Measurements from ENCODE around the gene TIMM44.

TIMM44 gene

DNA sequence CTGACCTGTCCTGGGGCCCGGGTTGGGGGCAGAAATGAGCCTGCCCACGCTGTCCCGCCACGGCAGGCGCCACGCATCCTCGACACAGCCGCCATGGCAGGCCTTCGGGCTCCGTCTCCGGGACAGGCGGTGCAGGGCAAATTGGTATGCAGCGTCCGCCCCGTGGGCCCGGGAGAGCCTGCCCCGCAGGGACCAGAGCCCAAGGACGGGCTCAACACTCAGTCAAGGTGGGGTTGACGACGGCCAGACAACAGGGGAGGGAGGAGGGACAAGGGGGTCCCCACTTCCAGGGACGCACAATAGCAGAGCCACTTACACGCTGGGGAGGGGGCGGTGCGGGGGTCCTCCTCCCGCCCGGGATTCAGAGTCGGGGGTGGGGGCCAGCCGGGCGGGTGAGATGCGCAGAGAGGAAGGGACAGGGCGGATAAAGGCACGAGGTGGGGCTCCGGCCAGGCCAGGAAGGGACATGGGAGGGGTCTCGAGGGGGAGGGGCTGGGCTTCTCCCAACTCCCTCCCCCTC, 18.8 kb downstream of the TIMM44 start:
- POLR2A ChIA-PET (ENCODE audit: low non-redundant PET): no interaction called here
- TF ChIP-seq, protein P1, sequence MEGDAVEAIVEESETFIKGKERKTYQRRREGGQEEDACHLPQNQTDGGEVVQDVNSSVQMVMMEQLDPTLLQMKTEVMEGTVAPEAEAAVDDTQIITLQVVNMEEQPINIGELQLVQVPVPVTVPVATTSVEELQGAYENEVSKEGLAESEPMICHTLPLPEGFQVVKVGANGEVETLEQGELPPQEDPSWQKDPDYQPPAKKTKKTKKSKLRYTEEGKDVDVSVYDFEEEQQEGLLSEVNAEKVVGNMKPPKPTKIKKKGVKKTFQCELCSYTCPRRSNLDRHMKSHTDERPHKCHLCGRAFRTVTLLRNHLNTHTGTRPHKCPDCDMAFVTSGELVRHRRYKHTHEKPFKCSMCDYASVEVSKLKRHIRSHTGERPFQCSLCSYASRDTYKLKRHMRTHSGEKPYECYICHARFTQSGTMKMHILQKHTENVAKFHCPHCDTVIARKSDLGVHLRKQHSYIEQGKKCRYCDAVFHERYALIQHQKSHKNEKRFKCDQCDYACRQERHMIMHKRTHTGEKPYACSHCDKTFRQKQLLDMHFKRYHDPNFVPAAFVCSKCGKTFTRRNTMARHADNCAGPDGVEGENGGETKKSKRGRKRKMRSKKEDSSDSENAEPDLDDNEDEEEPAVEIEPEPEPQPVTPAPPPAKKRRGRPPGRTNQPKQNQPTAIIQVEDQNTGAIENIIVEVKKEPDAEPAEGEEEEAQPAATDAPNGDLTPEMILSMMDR (conservative IDR thresholded peaks at IDR 0.05; ENCODE audit: low read depth): no peak
- DNase-seq (ENCODE audit: low spot score): no peak
- no peak overlapping the region; the same call in 1 of the 2 replicates for H3K27ac ChIP-seq
- CTCF ChIA-PET: interaction anchor here (0.6 kb wide), 1 partner anchor 161 kb away, joined by 5 read pairs; no protein-coding TSS in a partner anchor

DNA sequence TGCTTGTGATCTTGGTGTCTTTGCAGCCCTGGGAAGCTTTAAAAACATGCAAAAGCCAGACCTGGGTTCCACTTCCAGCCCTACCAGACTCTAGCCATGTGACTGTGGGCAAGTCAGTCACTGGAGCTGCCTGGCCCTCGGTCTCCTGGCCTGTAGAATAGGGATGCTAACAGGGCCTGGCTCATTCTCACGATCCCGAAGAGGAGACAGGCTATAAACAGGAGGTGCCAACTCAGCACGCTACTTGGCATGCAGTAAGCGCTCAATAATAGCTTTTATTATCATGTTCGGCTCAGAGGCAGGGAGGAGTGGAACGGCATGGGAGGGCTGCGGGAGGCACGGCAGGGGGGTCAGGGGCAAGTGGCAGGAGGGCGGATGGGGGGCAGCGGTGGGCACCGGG, 19.2 kb downstream of the TIMM44 start:
- no peak for DNase-seq (ENCODE audit: low spot score)
- TF ChIP-seq, protein P1 (conservative IDR thresholded peaks at IDR 0.05; ENCODE audit: low read depth): no peak
- ChIA-PET POLR2A (ENCODE audit: low non-redundant PET) (no interaction called here), CTCF (interaction anchor here (0.6 kb wide), 2 partner anchors 71 to 161 kb away, joined by 3 to 5 read pairs; no protein-coding TSS in a partner anchor)
- H3K27ac ChIP-seq: peak overlapping the region; percentile 42

DNA sequence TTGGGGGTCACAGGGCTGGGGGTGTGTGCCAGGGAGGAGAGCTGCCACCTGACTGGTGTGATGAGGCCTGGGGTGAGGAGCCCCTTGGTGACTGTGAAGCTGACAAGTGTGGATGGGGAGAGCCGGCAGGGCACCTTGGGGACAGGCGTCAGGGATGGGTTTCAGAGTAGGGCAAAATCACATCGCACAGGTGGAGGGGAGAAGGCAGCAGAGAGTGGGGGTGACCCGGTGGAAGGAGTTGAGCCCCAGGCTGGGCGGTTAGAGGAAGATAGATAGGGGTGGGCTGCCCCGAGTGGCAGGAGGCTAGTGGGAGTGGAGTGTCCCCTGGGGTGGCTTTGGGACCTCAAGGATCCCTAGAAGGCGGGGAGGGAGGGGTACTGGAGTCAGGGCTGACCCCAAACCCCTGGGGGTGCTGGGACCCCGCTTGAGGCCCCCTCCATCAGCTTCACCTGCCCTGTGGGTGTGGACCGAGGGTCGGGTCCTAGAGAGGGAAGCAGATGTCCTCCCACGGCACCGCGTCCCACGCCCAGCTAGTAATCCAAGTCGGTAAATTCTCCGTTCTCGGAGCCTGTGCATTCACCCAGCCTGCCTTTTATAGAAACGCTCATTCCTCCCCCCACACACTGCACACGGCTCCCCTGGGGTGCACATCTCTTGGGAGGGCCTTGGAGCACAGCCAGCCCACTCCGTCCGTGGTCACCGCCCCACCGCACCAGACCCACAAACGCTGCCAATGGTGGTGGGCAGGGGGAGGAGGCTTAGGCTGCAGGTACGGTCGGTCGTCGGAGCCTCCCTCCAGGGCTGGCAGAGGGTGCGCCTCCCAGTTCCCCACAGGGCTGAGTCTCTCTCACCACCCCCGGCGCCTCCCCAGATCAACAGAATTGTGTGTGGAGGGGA, 19.9 kb downstream of the TIMM44 start:
- peak overlapping the region; percentile 42 for H3K27ac ChIP-seq
- CTCF ChIA-PET: interaction anchor here (0.6 kb wide), 2 partner anchors 37 to 70 kb away, joined by 3 read pairs; no protein-coding TSS in a partner anchor
- TF ChIP-seq, protein P1 (conservative IDR thresholded peaks at IDR 0.05; ENCODE audit: low read depth): no peak
- POLR2A ChIA-PET (ENCODE audit: low non-redundant PET): no interaction called here
- no peak for DNase-seq (ENCODE audit: low spot score)

DNA sequence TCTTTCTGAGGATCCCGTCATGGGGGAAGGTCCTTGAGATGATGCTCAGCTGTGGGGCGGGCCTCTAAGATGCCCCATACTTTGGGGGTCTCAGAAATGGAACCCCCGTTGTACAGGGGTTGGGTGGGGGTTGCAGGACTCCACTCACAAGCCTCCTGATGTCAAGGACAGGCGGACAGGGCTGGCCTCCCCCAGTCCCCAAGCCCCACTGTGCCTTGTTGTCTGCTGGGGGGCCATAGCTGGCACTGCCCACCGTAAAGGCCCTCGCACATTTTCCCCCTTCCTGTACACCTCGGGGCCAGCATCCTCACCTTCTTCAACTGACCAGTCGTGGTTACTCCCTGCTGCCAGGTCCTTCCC, 20.6 kb downstream of the TIMM44 start:
- ChIA-PET POLR2A (ENCODE audit: low non-redundant PET) (no interaction called here), CTCF (interaction anchor here (0.6 kb wide), 1 partner anchor 36 kb away, joined by 3 read pairs; no protein-coding TSS in a partner anchor)

DNA sequence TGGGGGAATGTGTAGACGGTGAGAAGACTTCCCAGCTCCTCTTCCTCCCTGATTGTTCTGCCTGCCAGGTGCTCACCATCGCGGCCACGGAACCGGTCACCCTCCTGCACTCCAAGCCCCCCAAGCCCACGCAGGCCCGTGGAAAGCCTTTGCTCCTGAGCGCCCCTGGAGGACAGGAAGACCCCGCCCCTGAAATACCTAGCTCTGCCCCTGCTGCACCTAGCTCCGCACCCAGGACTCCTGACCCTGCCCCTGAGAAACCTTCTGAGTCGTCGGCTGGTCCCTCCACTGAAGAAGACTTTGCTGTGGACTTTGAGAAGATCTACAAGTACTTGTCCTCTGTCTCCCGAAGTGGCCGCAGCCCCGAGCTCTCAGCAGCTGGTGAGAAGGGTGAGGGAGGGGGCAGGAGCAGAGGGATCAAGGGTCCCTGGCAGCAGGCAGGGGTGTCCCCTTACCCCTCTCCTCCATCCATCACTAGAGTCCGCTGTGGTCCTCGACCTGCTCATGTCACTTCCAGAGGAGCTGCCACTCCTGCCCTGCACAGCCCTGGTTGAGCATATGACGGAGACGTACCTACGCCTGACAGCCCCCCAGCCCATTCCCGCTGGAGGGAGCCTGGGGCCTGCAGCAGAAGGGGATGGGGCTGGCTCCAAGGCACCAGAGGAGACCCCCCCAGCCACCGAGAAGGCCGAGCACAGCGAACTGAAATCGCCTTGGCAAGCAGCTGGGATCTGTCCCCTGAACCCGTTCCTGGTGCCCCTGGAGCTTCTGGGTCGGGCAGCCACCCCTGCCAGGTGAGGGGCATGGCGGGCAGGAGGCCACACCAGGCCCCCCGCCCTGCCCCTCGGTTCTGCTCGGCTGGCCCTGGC, 21.3 kb downstream of the TIMM44 start:
- ChIA-PET CTCF (interaction anchor here (0.5 to 1.0 kb wide), 2 partner anchors 8 to 53 kb away, joined by 3 to 4 read pairs; no protein-coding TSS in a partner anchor), POLR2A (ENCODE audit: low non-redundant PET) (no interaction called here)
- no peak for DNase-seq (ENCODE audit: low spot score)
- peak overlapping the region; percentile 88 for H3K27ac ChIP-seq
- TF ChIP-seq, protein P1 (conservative IDR thresholded peaks at IDR 0.05; ENCODE audit: low read depth): no peak

More for the DNA sequence above, 20.6 kb downstream of the TIMM44 start:
- TF ChIP-seq, protein P1 (conservative IDR thresholded peaks at IDR 0.05; ENCODE audit: low read depth): no peak
- DNase-seq (ENCODE audit: low spot score): no peak
- peak overlapping the region; percentile 88 for H3K27ac ChIP-seq
